VCaP (cell line): ENCODE measurements around the gene PHKB.

ENCODE experiments used
- H3K27ac ChIP-seq: fragments of 450-650 bp; 2 replicates; pipeline ENCODE4 v1.5.1; 2017
- CTCF ChIP-seq: fragments of 450-650 bp; conservative IDR thresholded peaks from 2 replicates; pipeline ENCODE4 v1.5.1; 2017; ENCODE audit warnings: mild to moderate bottlenecking, moderate library complexity

Gene PHKB

GRCh38 chr16:47638175-47638574 is 177.0 kb downstream of the PHKB start:
- H3K27ac ChIP-seq: no peak overlapping the region
- no peak for TF ChIP-seq CTCF

DNA sequence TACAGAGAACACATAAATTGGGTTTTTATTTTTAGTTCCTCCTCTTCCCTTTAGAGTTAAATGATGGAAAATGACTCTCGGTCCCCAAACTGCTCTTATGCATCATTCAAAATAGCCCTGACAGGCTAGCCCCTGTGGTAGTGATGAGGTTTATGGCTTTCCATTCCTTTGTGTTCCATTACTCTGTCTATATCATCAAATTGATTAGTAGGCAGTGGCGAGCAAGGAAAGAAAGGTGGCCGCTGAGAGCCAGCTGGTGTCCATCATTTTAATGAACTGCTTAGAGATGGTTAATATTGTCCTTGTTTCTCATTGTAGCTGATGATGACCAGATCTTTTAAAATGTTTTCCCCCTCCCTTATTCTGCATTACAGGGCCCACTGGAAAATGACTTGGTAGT is 179.5 kb downstream of the PHKB start:
- no peak overlapping the region for H3K27ac ChIP-seq
- TF ChIP-seq CTCF: no peak

DNA sequence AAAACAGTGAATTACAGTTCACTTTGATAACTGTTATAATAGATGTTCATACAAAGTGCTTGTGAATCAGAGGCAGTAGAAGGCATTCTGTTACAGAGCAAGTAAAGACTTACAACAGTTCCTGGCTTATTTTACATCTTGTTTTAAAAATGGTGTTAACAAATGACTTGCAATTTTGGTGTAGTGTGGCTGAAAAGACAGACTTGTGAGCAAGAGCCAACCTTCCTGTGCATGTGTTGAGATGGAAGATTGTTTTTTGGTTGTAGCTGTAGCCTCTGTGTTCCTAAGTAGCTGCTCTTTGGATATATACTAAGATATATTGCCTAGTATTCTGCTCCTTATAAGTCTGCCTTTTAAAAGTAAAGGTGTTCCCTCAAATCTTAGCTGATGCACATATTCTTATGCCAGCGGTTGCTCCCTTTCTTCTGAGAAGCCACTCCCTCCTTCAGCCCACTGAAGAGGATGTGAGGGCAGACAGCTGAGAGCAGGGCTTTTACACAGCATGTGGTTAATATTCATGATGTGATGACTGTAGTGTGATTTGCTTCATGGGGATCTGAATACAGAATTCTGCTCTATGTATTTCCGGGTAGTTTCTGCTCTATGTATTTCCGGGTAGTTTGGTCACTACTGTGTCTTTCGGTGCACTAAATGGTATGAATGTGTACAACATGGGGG is 182.3 kb downstream of the PHKB start:
- TF ChIP-seq CTCF: no peak
- H3K27ac ChIP-seq: no peak overlapping the region

GRCh38 chr16:47644166-47644565 is 183.0 kb downstream of the PHKB start:
- H3K27ac ChIP-seq: no peak overlapping the region
- TF ChIP-seq CTCF: no peak

DNA sequence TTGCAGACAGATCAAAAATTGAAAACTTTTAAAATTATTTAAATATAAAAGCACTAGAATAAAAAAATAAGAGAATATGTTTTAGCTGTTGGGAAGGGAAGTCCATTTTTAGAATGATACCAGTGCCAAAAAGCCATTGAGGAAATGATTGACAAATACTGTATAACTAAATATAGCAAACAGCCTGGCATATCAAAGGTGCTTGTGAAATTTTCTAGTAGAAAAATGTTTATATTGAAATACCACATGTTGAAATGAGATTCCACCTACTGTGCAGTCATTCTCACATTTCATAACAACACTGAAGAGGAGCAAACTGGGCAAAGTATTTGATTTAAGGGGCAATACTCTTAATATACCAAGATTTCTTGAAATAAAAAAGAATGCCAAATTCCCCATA is 183.5 kb downstream of the PHKB start:
- no peak overlapping the region for H3K27ac ChIP-seq
- no peak for TF ChIP-seq CTCF

DNA sequence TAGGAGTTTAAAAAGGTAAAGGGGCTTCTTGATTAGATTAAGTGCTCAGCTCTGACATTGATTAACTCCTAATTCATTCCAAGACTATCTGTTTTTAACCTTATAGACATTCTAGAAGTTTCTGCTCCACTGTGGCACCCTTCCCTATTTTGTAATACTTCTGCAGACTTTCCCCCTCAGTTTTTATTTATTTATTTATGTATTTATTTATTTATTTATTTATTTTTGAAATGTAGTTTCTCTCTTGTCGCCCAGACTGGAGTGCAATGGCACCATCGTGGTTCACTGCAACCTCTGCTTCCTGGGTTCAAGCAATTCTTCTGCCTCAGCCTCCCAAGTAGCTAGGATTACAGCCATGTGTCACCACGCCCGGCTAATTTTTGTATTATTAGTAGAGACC is 185.8 kb downstream of the PHKB start:
- no peak for TF ChIP-seq CTCF

DNA sequence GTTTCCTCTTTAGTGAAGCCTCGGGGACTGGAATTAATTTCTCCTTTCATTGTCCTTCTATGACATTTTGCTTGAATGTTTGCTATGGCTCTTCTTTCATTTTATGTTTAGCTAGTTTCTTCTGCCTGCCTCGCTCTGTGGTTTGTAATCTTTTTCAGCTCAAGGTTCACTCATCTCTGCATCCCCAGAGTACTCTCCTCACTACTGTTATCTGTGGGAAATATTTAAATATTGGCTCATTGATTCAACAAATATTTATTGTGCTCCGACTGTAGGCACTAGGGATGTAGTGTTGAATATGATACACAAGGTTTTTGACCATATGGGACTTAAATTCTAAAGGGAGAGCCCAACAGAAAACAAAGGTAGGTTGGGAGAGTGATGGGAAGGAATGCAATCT is 195.9 kb downstream of the PHKB start:
- TF ChIP-seq CTCF: no peak
- H3K27ac ChIP-seq: no peak overlapping the region

More for the DNA sequence above, 185.8 kb downstream of the PHKB start:
- no peak overlapping the region for H3K27ac ChIP-seq
